Measurements from ENCODE around the gene SLC49A4. TPM values are rescaled to one million over a fixed set of nuclear protein-coding genes. Genes with fewer than 3 reads are reported as not detected.

SLC49A4 gene
- total and polyA plus RNA-seq, 2 of the 8 experiments (the other 6 are each of a cell fraction or from before 2014, with no cell fraction given) = 9.5 to 10.2 TPM

DNA sequence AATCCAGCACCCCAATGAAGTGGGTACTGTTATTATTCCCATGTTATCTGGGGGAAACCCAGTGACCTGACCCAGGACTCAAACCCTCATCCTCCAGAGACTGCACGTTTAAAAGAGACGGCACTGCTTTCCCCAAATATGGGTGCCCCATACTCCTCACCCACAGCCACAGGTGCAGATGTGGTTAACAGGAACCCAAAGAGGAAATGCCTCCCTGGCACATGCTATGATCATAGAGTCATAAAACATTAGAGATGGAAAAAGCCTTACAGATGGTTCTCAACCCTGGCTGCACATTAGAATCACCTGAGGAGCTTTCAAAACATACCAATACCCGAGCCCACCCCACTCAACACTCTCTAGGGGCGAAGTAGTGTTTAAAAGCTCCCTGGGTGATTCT lies 121.2 kb downstream of the SLC49A4 start (continued):
- TF ChIP-seq, protein P1, sequence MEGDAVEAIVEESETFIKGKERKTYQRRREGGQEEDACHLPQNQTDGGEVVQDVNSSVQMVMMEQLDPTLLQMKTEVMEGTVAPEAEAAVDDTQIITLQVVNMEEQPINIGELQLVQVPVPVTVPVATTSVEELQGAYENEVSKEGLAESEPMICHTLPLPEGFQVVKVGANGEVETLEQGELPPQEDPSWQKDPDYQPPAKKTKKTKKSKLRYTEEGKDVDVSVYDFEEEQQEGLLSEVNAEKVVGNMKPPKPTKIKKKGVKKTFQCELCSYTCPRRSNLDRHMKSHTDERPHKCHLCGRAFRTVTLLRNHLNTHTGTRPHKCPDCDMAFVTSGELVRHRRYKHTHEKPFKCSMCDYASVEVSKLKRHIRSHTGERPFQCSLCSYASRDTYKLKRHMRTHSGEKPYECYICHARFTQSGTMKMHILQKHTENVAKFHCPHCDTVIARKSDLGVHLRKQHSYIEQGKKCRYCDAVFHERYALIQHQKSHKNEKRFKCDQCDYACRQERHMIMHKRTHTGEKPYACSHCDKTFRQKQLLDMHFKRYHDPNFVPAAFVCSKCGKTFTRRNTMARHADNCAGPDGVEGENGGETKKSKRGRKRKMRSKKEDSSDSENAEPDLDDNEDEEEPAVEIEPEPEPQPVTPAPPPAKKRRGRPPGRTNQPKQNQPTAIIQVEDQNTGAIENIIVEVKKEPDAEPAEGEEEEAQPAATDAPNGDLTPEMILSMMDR (IDR thresholded peaks at IDR 0.05; ENCODE audit: control extremely low read depth in 1 of 3, insufficient read depth in 1 of 3, low read depth in 1 of 3, low read length in 3 of 3) = no peak

Measured in H1 (cell line).